ENCODE results near the gene CDRT15.
"Not testable (repeated sequence)": the region's sequence is repeated elsewhere in the genome, so short reads cannot be mapped to it uniquely, and the experiment has no call there.

The CDRT15 gene

GRCh38 chr17:14236762-14237161 is at the start of gene CDRT15:
Gene CDRT15, minus strand, starts transcription at chr17:14236862. Its CDS starts 29 bp downstream, at chr17:14236833.
- DNase-seq (ENCODE audit: low spot score) = not testable (repeated sequence)

GRCh38 chr17:14282726-14283125 is 46.1 kb upstream of the CDRT15 start:
- no peak for DNase-seq (ENCODE audit: low spot score)
- TF ChIP-seq CTCF (IDR thresholded peaks at IDR 0.05; ENCODE audit: extremely low read depth, missing control alignments) = no peak

- no peak for TF ChIP-seq CTCF (IDR thresholded peaks at IDR 0.05; ENCODE audit: extremely low read depth, missing control alignments)
- DNase-seq (ENCODE audit: low spot score) = no peak
Measured at GRCh38 chr17:14281530-14281929, 44.9 kb upstream of the CDRT15 start.

- TF ChIP-seq CTCF (IDR thresholded peaks at IDR 0.05; ENCODE audit: extremely low read depth, missing control alignments) = no peak
- DNase-seq (ENCODE audit: low spot score) = no peak
Measured at GRCh38 chr17:14276535-14277250, 40.0 kb upstream of the CDRT15 start.

- no peak for DNase-seq (ENCODE audit: low spot score)
- no peak for TF ChIP-seq CTCF (IDR thresholded peaks at IDR 0.05; ENCODE audit: extremely low read depth, missing control alignments)
Measured at GRCh38 chr17:14270508-14270907, 33.8 kb upstream of the CDRT15 start.

- no peak for TF ChIP-seq CTCF (IDR thresholded peaks at IDR 0.05; ENCODE audit: extremely low read depth, missing control alignments)
- no peak for DNase-seq (ENCODE audit: low spot score)
Measured at GRCh38 chr17:14269473-14269872, 32.8 kb upstream of the CDRT15 start.

GRCh38 chr17:14268264-14268663 is 31.6 kb upstream of the CDRT15 start:
- no peak for DNase-seq (ENCODE audit: low spot score)
- TF ChIP-seq CTCF (IDR thresholded peaks at IDR 0.05; ENCODE audit: extremely low read depth, missing control alignments) = no peak

GRCh38 chr17:14261406-14261805 is 24.7 kb upstream of the CDRT15 start:
- DNase-seq (ENCODE audit: low spot score) = no peak
- no peak for TF ChIP-seq CTCF (IDR thresholded peaks at IDR 0.05; ENCODE audit: extremely low read depth, missing control alignments)

Data from GM20000 (cell line).